Chondrocyte (in vitro differentiated cells): Measurements from ENCODE around the gene OLFML2B. TPM values are rescaled to one million over a fixed set of nuclear protein-coding genes. Genes with fewer than 3 reads are reported as not detected.

Experiments used
- DNase-seq: peaks from one replicate; pipeline ENCODE4 v3.0.0; 2021; ENCODE audit warnings: mixed read lengths, low spot score
- H3K27ac Mint-ChIP-seq: one replicate; pipeline ENCODE4 v1.8.0; 2021; ENCODE audit warnings: mild to moderate bottlenecking, moderate library complexity, mixed read lengths; ENCODE audit not compliant: unreplicated experiment
- H3K27me3 Mint-ChIP-seq: 2 replicates; pipeline ENCODE4 v1.8.0; 2021; ENCODE audit warnings: low read depth, mixed read lengths
- H3K36me3 Mint-ChIP-seq: 2 replicates; pipeline ENCODE4 v1.8.0; 2021; ENCODE audit warnings: low read depth, mixed read lengths
- H3K4me1 Mint-ChIP-seq: 2 replicates; pipeline ENCODE4 v1.8.0; 2021; ENCODE audit warnings: low read depth, mild to moderate bottlenecking, mixed read lengths
- H3K4me3 Mint-ChIP-seq: one replicate; pipeline ENCODE4 v1.8.0; 2021; ENCODE audit warnings: mild to moderate bottlenecking, moderate library complexity, mixed read lengths; ENCODE audit not compliant: unreplicated experiment
- H3K9me3 Mint-ChIP-seq: 2 replicates; pipeline ENCODE4 v1.8.0; 2021; ENCODE audit warnings: low read depth, mixed read lengths
- CTCF ChIP-seq: fragments of 200-600 bp; sonication (generic); IDR thresholded peaks from 2 replicates; pipeline ENCODE4 v1.5.0; 2021; ENCODE audit warnings: antibody characterized with exemption, mild to moderate bottlenecking, moderate library complexity
- total RNA-seq: library from RNA; stranded (reverse); gene quantifications from 3 replicates; pipeline ENCODE4 v1.2.1, GENCODE V29; 2021

OLFML2B gene
- total RNA-seq, 1 donor from 2014 or later = 120 TPM

- Mint-ChIP-seq H3K27me3 (no peaks in the 10 kb centered on the region), H3K9me3 (peaks cover under 1% of the 10 kb centered on the region)
These were observed 81.8 kb downstream of the OLFML2B start for GRCh38 chr1:161941726-161942436.

GRCh38 chr1:161940866-161941591 lies 82.6 kb downstream of the OLFML2B start:
- no peak for TF ChIP-seq CTCF
- no peaks in the 10 kb centered on the region for H3K27me3 Mint-ChIP-seq
- no peak for DNase-seq
- peak overlapping the region; percentile 7 for H3K27ac Mint-ChIP-seq
- peaks cover 36% of the 10 kb centered on the region for H3K4me1 Mint-ChIP-seq
- no peak overlapping the region for H3K4me3 Mint-ChIP-seq
- peaks cover 13% of the 10 kb centered on the region for H3K36me3 Mint-ChIP-seq
- no peaks in the 10 kb centered on the region for H3K9me3 Mint-ChIP-seq

More at GRCh38 chr1:161941726-161942436, 81.8 kb downstream of the OLFML2B start:
- H3K4me1 Mint-ChIP-seq = peaks cover 44% of the 10 kb centered on the region
- peaks cover 10% of the 10 kb centered on the region for H3K36me3 Mint-ChIP-seq
- TF ChIP-seq CTCF = no peak
- no peak overlapping the region for H3K4me3 Mint-ChIP-seq
- DNase-seq = no peak
- H3K27ac Mint-ChIP-seq = peak overlapping the region; percentile 63

GRCh38 chr1:161936786-161937185 lies 86.9 kb downstream of the OLFML2B start:
- Mint-ChIP-seq H3K27ac (no peak overlapping the region), H3K4me3 (no peak overlapping the region), H3K36me3 (peaks cover 7% of the 10 kb centered on the region), H3K4me1 (peaks cover 31% of the 10 kb centered on the region), H3K27me3 (no peaks in the 10 kb centered on the region), H3K9me3 (no peaks in the 10 kb centered on the region)
- no peak for TF ChIP-seq CTCF
- no peak for DNase-seq

- peaks cover 7% of the 10 kb centered on the region for H3K36me3 Mint-ChIP-seq
- H3K9me3 Mint-ChIP-seq = no peaks in the 10 kb centered on the region
- peaks cover 37% of the 10 kb centered on the region for H3K4me1 Mint-ChIP-seq
- DNase-seq = no peak
- H3K4me3 Mint-ChIP-seq = no peak overlapping the region
- H3K27me3 Mint-ChIP-seq = no peaks in the 10 kb centered on the region
- no peak for TF ChIP-seq CTCF
- H3K27ac Mint-ChIP-seq = no peak overlapping the region
These were observed 88.4 kb downstream of the OLFML2B start for GRCh38 chr1:161935264-161935663.
